HG03066 (cell line): ENCODE data around the gene NIN.
A peak's percentile ranks its signal among the peaks of the same experiment; 100 is the strongest.

Experiments
- ATAC-seq: cut with Tn5 transposase; IDR thresholded peaks from one replicate; pipeline ENCODE4 v1.9.1; 2021; ENCODE audit warnings: low read depth; ENCODE audit not compliant: unreplicated experiment

The NIN gene

GRCh38 chr14:50830932-50831725 is at the start of gene NIN:
Gene NIN, minus strand, starts transcription at chr14:50831162. Its CDS starts 9,106 bp downstream, at chr14:50822056.
- ATAC-seq, result peak; percentile 71

GRCh38 chr14:50875359-50876070 is 44.6 kb upstream of the NIN start:
- peak; percentile 92 for ATAC-seq

GRCh38 chr14:50874757-50875156 is 43.8 kb upstream of the NIN start:
- ATAC-seq, result no peak

- ATAC-seq, result no peak
Measured at GRCh38 chr14:50871914-50872732, 41.2 kb upstream of the NIN start, which contains the start of gene ABHD12B. Gene ABHD12B, plus strand, starts transcription at chr14:50872053. Its CDS starts 122 bp downstream, at chr14:50872175.

GRCh38 chr14:50871228-50871627 is 40.3 kb upstream of the NIN start:
- no peak for ATAC-seq

- no peak for ATAC-seq
Measured at GRCh38 chr14:50865391-50866076, 34.6 kb upstream of the NIN start.

GRCh38 chr14:50864946-50865345 is 34.0 kb upstream of the NIN start:
- ATAC-seq, result no peak

- no peak for ATAC-seq
Measured at GRCh38 chr14:50864237-50864636, 33.3 kb upstream of the NIN start.

GRCh38 chr14:50862036-50862570 is 31.1 kb upstream of the NIN start:
- ATAC-seq, result no peak

- no peak for ATAC-seq
Measured at GRCh38 chr14:50860478-50861086, 29.6 kb upstream of the NIN start.

- no peak for ATAC-seq
Measured at GRCh38 chr14:50859296-50859624, 28.3 kb upstream of the NIN start.

GRCh38 chr14:50856660-50857059 is 25.7 kb upstream of the NIN start:
- no peak for ATAC-seq

GRCh38 chr14:50855558-50855957 is 24.6 kb upstream of the NIN start:
- no peak for ATAC-seq

GRCh38 chr14:50854521-50854920 is 23.6 kb upstream of the NIN start:
- no peak for ATAC-seq

- ATAC-seq, result no peak
Measured at GRCh38 chr14:50853891-50854290, 22.9 kb upstream of the NIN start.

- ATAC-seq, result no peak
Measured at GRCh38 chr14:50846226-50846880, 15.4 kb upstream of the NIN start.

GRCh38 chr14:50845166-50845565 is 14.2 kb upstream of the NIN start:
- no peak for ATAC-seq

GRCh38 chr14:50844391-50844790 is 13.4 kb upstream of the NIN start:
- ATAC-seq, result no peak

- ATAC-seq, result no peak
Measured at GRCh38 chr14:50839691-50840090, 8.7 kb upstream of the NIN start.
